K562 (cell line): ENCODE measurements around the gene TBC1D2. TPM values are rescaled to one million over a fixed set of nuclear protein-coding genes. Genes with fewer than 3 reads are reported as not detected.

Experiments
- ADNP ChIP-seq: fragments of 200-800 bp; sonication (Bioruptor generic); IDR thresholded peaks from 2 replicates; pipeline ENCODE4 v1.6.1; 2016; ENCODE audit warnings: missing genetic modification characterization, missing compliant biosample characterization
- BDP1 ChIP-seq: IDR thresholded peaks from 3 replicates; pipeline ENCODE4 v1.6.1; 2011; ENCODE audit not compliant: insufficient read length, insufficient read depth
- CEBPB ChIP-seq: fragments of 450-650 bp; IDR thresholded peaks from 2 replicates; pipeline ENCODE4 v1.6.1; 2016; ENCODE audit warnings: missing genetic modification characterization, missing compliant biosample characterization
- DACH1 ChIP-seq: fragments of 450-650 bp; IDR thresholded peaks from 2 replicates; pipeline ENCODE4 v1.6.1; 2018; ENCODE audit not compliant: partially characterized antibody
- EWSR1 ChIP-seq: fragments of 450-650 bp; IDR thresholded peaks from 2 replicates; pipeline ENCODE4 v1.6.1; 2018; ENCODE audit warnings: borderline replicate concordance, mild to moderate bottlenecking, low read depth, moderate library complexity; ENCODE audit not compliant: partially characterized antibody
- FOXK2 ChIP-seq, 2 experiments: fragments of 450-650 bp; IDR thresholded peaks in 1 of 2; conservative IDR thresholded peaks in 1 of 2; 2 replicates each; pipeline ENCODE4 v1.6.1; 2016; ENCODE audit warnings: low read depth in 2 of 2, mild to moderate bottlenecking in 1 of 2
- HNRNPL ChIP-seq: fragments of 200-400 bp; formaldehyde crosslinking; IDR thresholded peaks from 2 replicates; pipeline ENCODE4 v1.6.1; 2017; ENCODE audit warnings: low read depth, mild to moderate bottlenecking, low read length
- JUNB ChIP-seq: fragments of 450-650 bp; formaldehyde crosslinking; conservative IDR thresholded peaks from 2 replicates; pipeline ENCODE4 v1.4.0; 2020; ENCODE audit warnings: mild to moderate bottlenecking
- JUND ChIP-seq, 2 experiments: IDR thresholded peaks; 2 replicates in 1 of 2; 3 replicates in 1 of 2; pipeline ENCODE4 v1.6.1; 2011; ENCODE audit warnings: borderline replicate concordance in 2 of 2, low read depth in 2 of 2, low read length in 2 of 2, improper control_type of control experiment in 1 of 2, missing biosample characterization in 1 of 2, missing genetic modification characterization in 1 of 2, missing genetic modification reagents in 1 of 2
- NKRF ChIP-seq: fragments of 450-650 bp; IDR thresholded peaks from 2 replicates; pipeline ENCODE4 v1.6.1; 2016; ENCODE audit warnings: borderline replicate concordance
- NR1H2 ChIP-seq: sonication (generic); formaldehyde crosslinking; IDR thresholded peaks from 2 replicates; pipeline ENCODE4 v1.4.0; 2020; ENCODE audit warnings: mild to moderate bottlenecking, missing genetic modification reagents
- NR3C1 ChIP-seq: sonication (generic); formaldehyde crosslinking; IDR thresholded peaks from 2 replicates; pipeline ENCODE4 v1.8.1; 2022; ENCODE audit warnings: missing genetic modification reagents
- NR4A1 ChIP-seq, 2 experiments: fragments of 250-450 bp in 1 of 2; fragments of 450-650 bp in 1 of 2; sonication (Bioruptor Pico) in 1 of 2; IDR thresholded peaks; 2 replicates each; pipeline versions ENCODE4 v1.4.0 to v1.6.1; 2016 to 2020; ENCODE audit warnings: mild to moderate bottlenecking in 2 of 2, missing compliant biosample characterization in 1 of 2, missing genetic modification characterization in 1 of 2, moderate library complexity in 1 of 2
- PREB ChIP-seq: sonication (generic); formaldehyde crosslinking; IDR thresholded peaks from 2 replicates; pipeline ENCODE4 v1.8.1; 2023; ENCODE audit warnings: mild to moderate bottlenecking, missing genetic modification reagents
- RFX1 ChIP-seq: fragments of 450-650 bp; IDR thresholded peaks from 2 replicates; pipeline ENCODE4 v1.6.1; 2016; ENCODE audit warnings: mild to moderate bottlenecking, moderate library complexity
- TAF15 ChIP-seq: fragments of 200-400 bp; formaldehyde crosslinking; IDR thresholded peaks from 2 replicates; pipeline ENCODE4 v1.6.1; 2017; ENCODE audit warnings: mild to moderate bottlenecking, low read depth, low read length, moderate library complexity
- TEAD1 ChIP-seq, 2 experiments: fragments of 450-650 bp in 1 of 2; sonication (generic) in 1 of 2; formaldehyde crosslinking; IDR thresholded peaks; 2 replicates each; pipeline versions ENCODE4 v1.4.0 to v1.8.0; 2020 to 2022; ENCODE audit warnings: mild to moderate bottlenecking in 2 of 2, missing genetic modification reagents in 1 of 2
- USF2 ChIP-seq: sonication (generic); formaldehyde crosslinking; IDR thresholded peaks from 2 replicates; pipeline ENCODE4 v1.5.0; 2020; ENCODE audit warnings: missing genetic modification reagents
- ZNF165 ChIP-seq: fragments of 250-450 bp; sonication (Bioruptor Pico); IDR thresholded peaks from 2 replicates; pipeline ENCODE4 v1.4.0; 2020; ENCODE audit warnings: borderline replicate concordance
- ZNF395 ChIP-seq: fragments of 200-800 bp; sonication (Bioruptor generic); IDR thresholded peaks from 2 replicates; pipeline ENCODE4 v1.6.1; 2017; ENCODE audit warnings: missing genetic modification characterization, missing compliant biosample characterization
- ZNF699 ChIP-seq: fragments of 250-450 bp; sonication (Bioruptor Pico); IDR thresholded peaks from 2 replicates; pipeline ENCODE4 v1.8.0; 2021; ENCODE audit warnings: mild to moderate bottlenecking, moderate library complexity; ENCODE audit not compliant: insufficient replicate concordance
- ZNF707 ChIP-seq: fragments of 250-450 bp; sonication (Bioruptor Pico); conservative IDR thresholded peaks from 2 replicates; pipeline ENCODE4 v1.8.0; 2022; ENCODE audit warnings: inconsistent platforms, mild to moderate bottlenecking, moderate library complexity
- polyA plus RNA-seq, 8 experiments: library from polyadenylated mRNA; depleted of rRNA in 4 of 8; stranded (reverse) in 5 of 8; unstranded in 3 of 8; fragments of >200 nt; fragmentation: Nextera tagmentation in 2 of 8; fragmentation: Illumina TruSeq in 1 of 8; extraction: Ambion mirVana in 2 of 8; extraction: Trizol in 1 of 8; gene quantifications; 2 replicates each; pipeline versions ENCODE4 v1.2.1 to v1.2.3, GENCODE V29; 2011 to 2014; ENCODE audit warnings: inconsistent platforms in 1 of 8, missing spikeins in 1 of 8
- total RNA-seq, 7 experiments: library from RNA; depleted of rRNA in 6 of 7; stranded (reverse); fragments of >200 nt in 6 of 7; fragmentation: Illumina TruSeq in 2 of 7; extraction: Trizol in 2 of 7; gene quantifications; 2 replicates each; pipeline versions ENCODE4 v1.2.1 to v1.2.3, GENCODE V29; 2011 to 2021; ENCODE audit warnings: low replicate concordance in 1 of 7

The TBC1D2 gene
- total and polyA plus RNA-seq, 9 of the 15 experiments (the other 6 are each of a cell fraction or from before 2014, with no cell fraction given): 0.10 to 7.0 (median 2.5) TPM

GRCh38 chr9:98182069-98182820 is 73.2 kb downstream of the TBC1D2 start (continued):
- TF ChIP-seq ZNF707 (CRISPR knock-in tag) (0 out of 2 replicates have a peak, but pooled peaks have one; percentile 36), CEBPB (tag) (no peak), ADNP (tag) (peak; percentile 99), NR1H2 (CRISPR knock-in tag) (no peak), TEAD1 (CRISPR knock-in tag; IDR thresholded peaks at IDR 0.05) (peak; percentile 31 to 62; a peak in 1 of 4 replicates), JUND (IDR thresholded peaks at IDR 0.05; ENCODE audit: borderline replicate concordance, low read depth, low read length) (peak; percentile 73), JUND (tag; IDR thresholded peaks at IDR 0.05; ENCODE audit: borderline replicate concordance, low read depth, low read length) (peak; percentile 23; the same call in 2 of the 3 replicates), JUNB (CRISPR knock-in tag) (no peak), ZNF699 (CRISPR knock-in tag) (no peak), NKRF (no peak), EWSR1 (no peak), FOXK2 (conservative IDR thresholded peaks at IDR 0.05 in 1 of 2, IDR thresholded peaks at IDR 0.05 in 1 of 2; ENCODE audit: low read depth in 2 of 2) (0 out of 4 replicates have a peak, but pooled peaks of 1 of the 2 experiments have one; percentile 37), NR3C1 (no peak), USF2 (no peak), ZNF395 (peak; percentile 63), NR4A1 (CRISPR knock-in tag; IDR thresholded peaks at IDR 0.05) (peak; percentile 41; the same call in 1 of the 2 replicates), NR4A1 (tag; IDR thresholded peaks at IDR 0.05) (no peak), TAF15 (no peak), RFX1 (no peak), DACH1 (peak; percentile 55), PREB (CRISPR knock-in tag) (no peak), BDP1 (no peak), ZNF165 (CRISPR knock-in tag) (no peak), HNRNPL (no peak)
